K562 (cell line): ENCODE data around the gene NPM1. TPM values are rescaled to one million over a fixed set of nuclear protein-coding genes. Genes with fewer than 3 reads are reported as not detected.

Source experiments
- ATAC-seq: fragments of 200-7000 bp; cut with Tn5 transposase; 3 replicates; pipeline ENCODE4 v1.9.1; 2020; ENCODE audit warnings: moderate library complexity
- BruUV-seq: library from RNA; stranded (reverse); fragments of 400-500 nt; replicated peaks from 2 replicates; lab custom pipeline; 2021; lab: Mats Ljungman, UMichigan
- CTCF ChIA-PET: fragments of 300-600 bp; formaldehyde crosslinking; extraction: SDS; loops from one replicate; lab custom pipeline; 2021; ENCODE audit warnings: low intra/inter-chr PET ratio; lab: Yijun Ruan, JAX
- POLR2A ChIA-PET: fragments of 300-600, 350-650 bp; sonication (Branson Sonifier 250); formaldehyde crosslinking; extraction: SDS; loops from one replicate; lab custom pipeline; 2021; ENCODE audit warnings: antibody characterized with exemption, inconsistent platforms; lab: Yijun Ruan, JAX
- DNase-seq, 4 experiments: peaks; one replicate each; pipeline versions ENCODE4 v3.0.0 to v3.0.0-alpha.2; 2011 to 2018; ENCODE audit warnings: low spot score in 3 of 4, mixed read lengths in 3 of 4; ENCODE audit errors: extremely low read depth in 1 of 4
- FAIRE-seq: peaks from 2 replicates; lab custom pipeline; 2011; peaks lifted over from hg19 to GRCh38; lab: Jason Lieb, UNC
- H2AFZ ChIP-seq: 2 replicates; pipeline ENCODE4 v1.6.0; 2011; ENCODE audit warnings: low read depth, low read length, control low read depth, inconsistent platforms
- H3K27ac ChIP-seq: fragments of 200-600 bp; 3 replicates; pipeline ENCODE4 v1.8.0; 2011; ENCODE audit warnings: low read depth, mild to moderate bottlenecking, control low read depth, inconsistent platforms, low read length, moderate library complexity, mixed read lengths; ENCODE audit errors: extremely low read depth
- H3K27me3 ChIP-seq, 2 experiments: fragments of 300-600 bp in 1 of 2; 2 replicates in 1 of 2; 3 replicates in 1 of 2; pipeline versions ENCODE4 v1.6.0 to v1.8.0; 2011; ENCODE audit warnings: inconsistent platforms in 2 of 2, low read length in 2 of 2, mild to moderate bottlenecking in 1 of 2, mixed read lengths in 1 of 2, moderate library complexity in 1 of 2; ENCODE audit not compliant: control insufficient read depth in 2 of 2, insufficient read depth in 2 of 2
- H3K36me3 ChIP-seq: fragments of 300-600 bp; 3 replicates; pipeline ENCODE4 v1.8.0; 2011; ENCODE audit warnings: mild to moderate bottlenecking, low read length, inconsistent platforms; ENCODE audit not compliant: control insufficient read depth, insufficient read depth
- H3K4me1 ChIP-seq, 2 experiments: fragments of 200-600 bp in 1 of 2; replicated peaks in 1 of 2; 2 replicates in 1 of 2; 3 replicates in 1 of 2; pipeline versions ENCODE4 v1.5.1 to v1.8.0; 2011; ENCODE audit warnings: inconsistent platforms in 2 of 2, low read length in 2 of 2, mild to moderate bottlenecking in 1 of 2, mixed read lengths in 1 of 2, moderate library complexity in 1 of 2; ENCODE audit not compliant: control insufficient read depth in 2 of 2, insufficient read depth in 2 of 2
- H3K4me2 ChIP-seq: 2 replicates; pipeline ENCODE4 v1.6.1; 2011; ENCODE audit warnings: low read length, control low read depth, inconsistent platforms, mixed read lengths; ENCODE audit not compliant: insufficient read depth
- H3K4me3 ChIP-seq: fragments of 200-600 bp; sonication (generic), shearing (Covaris generic); 2 replicates; pipeline ENCODE4 v1.5.1; 2016; ENCODE audit warnings: control low read depth, inconsistent platforms
- H3K79me2 ChIP-seq: fragments of 200-600 bp; 3 replicates; pipeline ENCODE4 v1.8.0; 2011; ENCODE audit warnings: low read length, inconsistent platforms; ENCODE audit not compliant: control insufficient read depth, insufficient read depth
- H3K9ac ChIP-seq, 2 experiments: 2 replicates each; pipeline versions ENCODE4 v1.6.0 to v1.6.1; 2011; ENCODE audit warnings: low read depth in 2 of 2, low read length in 2 of 2, control low read depth in 1 of 2, inconsistent platforms in 1 of 2, mild to moderate bottlenecking in 1 of 2, mixed read lengths in 1 of 2; ENCODE audit not compliant: insufficient read depth in 1 of 2
- H3K9me1 ChIP-seq: one replicate; pipeline ENCODE4 v1.6.0; 2011; ENCODE audit warnings: inconsistent platforms, mild to moderate bottlenecking, low read length, moderate library complexity; ENCODE audit not compliant: control insufficient read depth, insufficient read depth
- H3K9me3 ChIP-seq: replicated peaks from 2 replicates; pipeline ENCODE4 v1.5.1; 2011; ENCODE audit warnings: low read depth, low read length, inconsistent platforms; ENCODE audit not compliant: control insufficient read depth, insufficient read depth
- H4K20me1 ChIP-seq: replicated peaks from 2 replicates; pipeline ENCODE4 v1.6.1; 2011; ENCODE audit warnings: low read length, inconsistent platforms, mixed read lengths; ENCODE audit not compliant: control insufficient read depth, insufficient read depth
- BRF2 ChIP-seq: IDR thresholded peaks from 3 replicates; pipeline ENCODE4 v1.6.1; 2011; ENCODE audit warnings: borderline replicate concordance, mild to moderate bottlenecking; ENCODE audit not compliant: insufficient read length, insufficient read depth
- CHCHD3 ChIP-seq: fragments of 250-450 bp; sonication (Bioruptor Pico); IDR thresholded peaks from 2 replicates; pipeline ENCODE4 v2.1.2; 2022; ENCODE audit warnings: mild to moderate bottlenecking
- CTCF ChIP-seq, 3 experiments: IDR thresholded peaks in 2 of 3; conservative IDR thresholded peaks in 1 of 3; 2 replicates each; pipeline ENCODE4 v1.5.1; 2011 to 2012; ENCODE audit warnings: low read length in 3 of 3, mild to moderate bottlenecking in 3 of 3, control low read depth in 2 of 3, improper control_type of control experiment in 1 of 3, inconsistent platforms in 1 of 3, low read depth in 1 of 3, mixed read lengths in 1 of 3, moderate library complexity in 1 of 3; ENCODE audit not compliant: insufficient read depth in 2 of 3
- MTA2 ChIP-seq: fragments of 450-650 bp; IDR thresholded peaks from 2 replicates; pipeline ENCODE4 v1.6.1; 2016; ENCODE audit warnings: low read depth
- PKNOX1 ChIP-seq: fragments of 450-650 bp; IDR thresholded peaks from 2 replicates; pipeline ENCODE4 v1.6.1; 2016
- POLR2A ChIP-seq: fragments of 450-650 bp; conservative IDR thresholded peaks from 2 replicates; pipeline ENCODE4 v1.6.1; 2016
- SRSF9 ChIP-seq: fragments of 200-400 bp; formaldehyde crosslinking; IDR thresholded peaks from 2 replicates; pipeline ENCODE4 v1.6.1; 2017; ENCODE audit warnings: low read depth, low read length, borderline replicate concordance
- ZNF512 ChIP-seq: IDR thresholded peaks from 2 replicates; pipeline ENCODE4 v1.6.1; 2016; ENCODE audit warnings: missing genetic modification characterization, missing compliant biosample characterization
- ZNF639 ChIP-seq, 2 experiments: fragments of 200-800 bp in 1 of 2; sonication (Bioruptor generic) in 1 of 2; sonication (generic) in 1 of 2; formaldehyde crosslinking in 1 of 2; IDR thresholded peaks in 1 of 2; conservative IDR thresholded peaks in 1 of 2; 2 replicates each; pipeline versions ENCODE4 v1.5.0 to v1.6.1; 2016 to 2020; ENCODE audit warnings: missing compliant biosample characterization in 1 of 2, missing genetic modification characterization in 1 of 2, missing genetic modification reagents in 1 of 2
- ZNF699 ChIP-seq: fragments of 250-450 bp; sonication (Bioruptor Pico); IDR thresholded peaks from 2 replicates; pipeline ENCODE4 v1.8.0; 2021; ENCODE audit warnings: mild to moderate bottlenecking, moderate library complexity; ENCODE audit not compliant: insufficient replicate concordance
- WGBS: fragments of 100-300 bp; shearing (Covaris generic); methylation state at CpG from one replicate; pipeline ENCODE4 v1.1.6; 2016; ENCODE audit warnings: low coverage, mixed read lengths; ENCODE audit not compliant: insufficient coverage; ENCODE audit errors: missing lambda C conversion rate; 5-methylcytosine and 5-hydroxymethylcytosine counted together
- in situ Hi-C: fragments of 300-500 bp; cut with MboI; formaldehyde crosslinking; loops from 4 replicates; pipeline ENCODE4 v1.15.0; 2018; ENCODE audit warnings: inconsistent platforms, mixed read lengths
- intact Hi-C: fragments of 100-400 bp; cut with micrococcal nuclease; formaldehyde crosslinking; loops from 2 replicates; pipeline ENCODE4 v1.14.2; 2022
- polyA plus RNA-seq, 8 experiments: library from polyadenylated mRNA; depleted of rRNA in 4 of 8; stranded (reverse) in 5 of 8; unstranded in 3 of 8; fragments of >200 nt; fragmentation: Nextera tagmentation in 2 of 8; fragmentation: Illumina TruSeq in 1 of 8; extraction: Ambion mirVana in 2 of 8; extraction: Trizol in 1 of 8; gene quantifications; 2 replicates each; pipeline versions ENCODE4 v1.2.1 to v1.2.3, GENCODE V29; 2011 to 2014; ENCODE audit warnings: inconsistent platforms in 1 of 8, missing spikeins in 1 of 8
- total RNA-seq, 7 experiments: library from RNA; depleted of rRNA in 6 of 7; stranded (reverse); fragments of >200 nt in 6 of 7; fragmentation: Illumina TruSeq in 2 of 7; extraction: Trizol in 2 of 7; gene quantifications; 2 replicates each; pipeline versions ENCODE4 v1.2.1 to v1.2.3, GENCODE V29; 2011 to 2021; ENCODE audit warnings: low replicate concordance in 1 of 7

The NPM1 gene
- total and polyA plus RNA-seq, 9 of the 15 experiments (the other 6 are each of a cell fraction or from before 2014, with no cell fraction given), result 2,438 to 6,909 (median 5,639) TPM

- no peak for ATAC-seq
- Histone ChIP-seq H3K9ac (no peak overlapping the region), H3K9me3 (no peaks in the 10 kb centered on the region), H3K36me3 (no peaks in the 10 kb centered on the region), H3K27ac (no peak overlapping the region), H4K20me1 (no peaks in the 10 kb centered on the region), H2AFZ (no peak overlapping the region), H3K4me2 (no peak overlapping the region), H3K4me3 (no peak overlapping the region), H3K27me3 (peaks cover 24 to 74% of the 10 kb centered on the region in 2 experiments), H3K4me1 (peaks cover 0 to 7% of the 10 kb centered on the region in 2 experiments; a peak in 2 of 5 replicates), H3K79me2 (no peaks in the 10 kb centered on the region), H3K9me1 (no peaks in the 10 kb centered on the region)
- CTCF ChIA-PET, result no interaction called here
- POLR2A ChIA-PET, result interaction anchor here (1.2 to 2.1 kb wide), 2 partner anchors 9 to 10 kb away, joined by 3 to 5 read pairs; no protein-coding TSS in a partner anchor
- no peak for DNase-seq
- BruUV-seq, result no TSS peak
- in situ Hi-C loops (no loop called here), intact Hi-C loops (no loop called here)
- no peak for FAIRE-seq
- WGBS, result 7% methylated on average over 11 of the region's 11 CpGs
- TF ChIP-seq CTCF (IDR thresholded peaks at IDR 0.05 in 2 of 3, conservative IDR thresholded peaks at IDR 0.05 in 1 of 3; ENCODE audit: insufficient read depth in 2 of 3, low read depth in 1 of 3, low read length in 3 of 3), result 0 out of 6 replicates have a peak, but pooled peaks of 1 of the 3 experiments have one; percentile 25
- TF ChIP-seq MTA2, result no peak
- TF ChIP-seq BRF2, result no peak
- TF ChIP-seq ZNF699, result no peak
- no peak for TF ChIP-seq ZNF512 (tag)
- TF ChIP-seq POLR2A, result no peak
- no peak for TF ChIP-seq ZNF639 (CRISPR knock-in tag; conservative IDR thresholded peaks at IDR 0.05 in 1 of 2, IDR thresholded peaks at IDR 0.05 in 1 of 2)
- 0 out of 2 replicates have a peak, but pooled peaks have one; percentile 7 for TF ChIP-seq PKNOX1
- TF ChIP-seq CHCHD3 (CRISPR knock-in tag), result no peak
- no peak for TF ChIP-seq SRSF9
Measured at GRCh38 chr5:171453056-171453725, 65.5 kb downstream of the NPM1 start.
